HL-60 (cell line): Measurements from ENCODE around the gene AQP10.

ENCODE experiments used
- DNase-seq, 2 experiments: peaks; one replicate each; pipeline ENCODE4 v3.0.0-alpha.2; 2010 to 2020; ENCODE audit warnings: low read depth in 1 of 2, low spot score in 1 of 2
- H3K27ac ChIP-seq: fragments of 250-450 bp; sonication (Bioruptor Pico); replicated peaks from 2 replicates; pipeline ENCODE4 v1.5.1; 2020; ENCODE audit warnings: mild to moderate bottlenecking, moderate library complexity
- H3K27me3 ChIP-seq: fragments of 250-450 bp; sonication (Bioruptor Pico); 2 replicates; pipeline ENCODE4 v1.5.1; 2021; ENCODE audit warnings: mild to moderate bottlenecking, moderate library complexity; ENCODE audit not compliant: insufficient read depth, poor library complexity, severe bottlenecking
- H3K4me3 ChIP-seq: replicated peaks from 2 replicates; pipeline ENCODE4 v1.5.1; 2011; ENCODE audit warnings: mild to moderate bottlenecking, control low read depth, low read length; ENCODE audit not compliant: insufficient read depth
- CTCF ChIP-seq: IDR thresholded peaks from one replicate; pipeline ENCODE4 v1.5.1; 2011; ENCODE audit warnings: low read length, control low read depth, inconsistent platforms; ENCODE audit not compliant: insufficient read depth
- GABPA ChIP-seq: IDR thresholded peaks from 2 replicates; pipeline ENCODE4 v1.6.1; 2012; ENCODE audit warnings: low read depth
- POLR2AphosphoS5 ChIP-seq: IDR thresholded peaks from 2 replicates; pipeline ENCODE4 v1.6.1; 2012; ENCODE audit warnings: low read depth
- REST ChIP-seq: IDR thresholded peaks from 2 replicates; pipeline ENCODE4 v1.6.1; 2012; ENCODE audit warnings: low read depth; ENCODE audit not compliant: insufficient replicate concordance
- SPI1 ChIP-seq: IDR thresholded peaks from 2 replicates; pipeline ENCODE4 v1.6.1; 2012; ENCODE audit warnings: low read depth, mild to moderate bottlenecking, borderline replicate concordance

AQP10 gene

GRCh38 chr1:154353460-154353904 lies 32.6 kb downstream of the AQP10 start:
- DNase-seq, result peak in 1 of 2 experiments; percentile 73
- TF ChIP-seq GABPA (no peak), POLR2AphosphoS5 (no peak), REST (no peak), SPI1 (no peak), CTCF (peak; percentile 31)
- Histone ChIP-seq H3K27me3 (no peaks in the 10 kb centered on the region), H3K4me3 (no peak overlapping the region), H3K27ac (no peak overlapping the region)

GRCh38 chr1:154353966-154354365 lies 33.1 kb downstream of the AQP10 start:
- Histone ChIP-seq H3K27me3 (no peaks in the 10 kb centered on the region), H3K4me3 (no peak overlapping the region), H3K27ac (no peak overlapping the region)
- no peak for TF ChIP-seq CTCF
- TF ChIP-seq POLR2AphosphoS5, result no peak
- TF ChIP-seq GABPA, result no peak
- no peak for TF ChIP-seq REST
- TF ChIP-seq SPI1, result no peak
- DNase-seq, result no peak

GRCh38 chr1:154358519-154358918 lies 37.6 kb downstream of the AQP10 start:
- H3K27me3 ChIP-seq, result no peaks in the 10 kb centered on the region
- TF ChIP-seq REST (no peak), CTCF (no peak), GABPA (no peak), SPI1 (no peak), POLR2AphosphoS5 (no peak)
- no peak for DNase-seq
- H3K27ac ChIP-seq, result no peak overlapping the region
- H3K4me3 ChIP-seq, result no peak overlapping the region
